ENCODE measurements around the gene ABHD1. TPM values are rescaled to one million over a fixed set of nuclear protein-coding genes. Genes with fewer than 3 reads are reported as not detected.

ABHD1 gene
- total RNA-seq, 1 donor from 2014 or later, result not detected

GRCh38 chr2:27088634-27089033 is 35.0 kb upstream of the ABHD1 start:
- Histone ChIP-seq H3K36me3 (no peaks in the 10 kb centered on the region), H3K27me3 (no peaks in the 10 kb centered on the region), H3K9me3 (no peaks in the 10 kb centered on the region), H3K27ac (no peak overlapping the region), H3K4me3 (no peak overlapping the region), H3K4me1 (peaks cover 4 to 18% of the 10 kb centered on the region in 2 donors)
- no peak for DNase-seq (ENCODE audit: low spot score in 2 of 2)
- TF ChIP-seq CTCF (IDR thresholded peaks at IDR 0.05), result no peak
- intact Hi-C loops (cut with DNase I), result loop anchor here (5.0 kb wide), 1 partner anchor 44 kb away; the partner anchor contains the start of gene PREB

DNA sequence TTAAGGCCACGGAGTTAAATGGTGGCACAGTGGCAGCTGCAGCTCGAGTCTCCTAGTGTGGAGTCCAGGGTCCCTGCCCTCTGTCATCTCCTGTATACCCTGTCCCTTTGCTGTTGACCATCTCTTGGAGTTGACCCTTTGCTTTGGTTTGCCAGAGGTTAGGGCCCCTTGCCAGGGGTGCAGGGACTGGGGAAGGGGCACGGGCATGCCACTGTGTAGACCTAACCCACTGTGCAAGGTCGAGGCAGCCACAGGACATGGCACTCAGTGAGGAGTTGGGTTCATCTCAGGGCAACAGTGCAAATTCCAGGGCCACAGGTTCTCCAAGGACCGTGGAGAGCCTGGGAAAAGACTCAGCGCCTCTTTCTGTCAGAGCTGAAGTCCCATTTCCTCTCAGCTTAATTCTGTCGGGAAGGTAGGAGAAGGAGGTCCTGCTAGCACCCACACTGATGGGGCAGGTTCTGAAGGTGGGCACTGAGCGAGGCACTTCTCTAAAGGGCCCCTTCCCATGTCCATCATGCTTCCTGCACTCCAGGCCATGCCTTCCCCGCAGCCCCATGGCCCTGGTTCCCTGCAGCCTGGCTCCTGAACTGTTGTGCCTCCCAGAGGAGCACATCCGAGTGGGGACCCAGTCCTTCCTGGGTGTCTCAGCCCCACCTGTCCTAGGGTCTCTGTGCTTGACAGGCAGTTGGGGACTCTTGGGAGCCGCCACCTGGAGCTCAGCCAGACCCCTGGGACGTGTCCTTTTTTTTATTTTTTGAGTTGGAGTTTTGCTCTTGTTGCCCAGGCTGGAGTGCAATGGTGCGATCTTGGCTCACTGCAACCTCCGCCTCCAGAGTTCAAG is 34.3 kb upstream of the ABHD1 start:
- Histone ChIP-seq H3K4me3 (no peak overlapping the region), H3K4me1 (peaks cover 4 to 18% of the 10 kb centered on the region in 2 donors), H3K27me3 (no peaks in the 10 kb centered on the region), H3K27ac (no peak overlapping the region), H3K36me3 (no peaks in the 10 kb centered on the region), H3K9me3 (no peaks in the 10 kb centered on the region)
- no peak for DNase-seq (ENCODE audit: low spot score in 2 of 2)
- no peak for TF ChIP-seq CTCF (IDR thresholded peaks at IDR 0.05)
- intact Hi-C loops (cut with DNase I), result loop anchor here (5.0 kb wide), 1 partner anchor 43 kb away; the partner anchor contains the start of gene PREB

DNA sequence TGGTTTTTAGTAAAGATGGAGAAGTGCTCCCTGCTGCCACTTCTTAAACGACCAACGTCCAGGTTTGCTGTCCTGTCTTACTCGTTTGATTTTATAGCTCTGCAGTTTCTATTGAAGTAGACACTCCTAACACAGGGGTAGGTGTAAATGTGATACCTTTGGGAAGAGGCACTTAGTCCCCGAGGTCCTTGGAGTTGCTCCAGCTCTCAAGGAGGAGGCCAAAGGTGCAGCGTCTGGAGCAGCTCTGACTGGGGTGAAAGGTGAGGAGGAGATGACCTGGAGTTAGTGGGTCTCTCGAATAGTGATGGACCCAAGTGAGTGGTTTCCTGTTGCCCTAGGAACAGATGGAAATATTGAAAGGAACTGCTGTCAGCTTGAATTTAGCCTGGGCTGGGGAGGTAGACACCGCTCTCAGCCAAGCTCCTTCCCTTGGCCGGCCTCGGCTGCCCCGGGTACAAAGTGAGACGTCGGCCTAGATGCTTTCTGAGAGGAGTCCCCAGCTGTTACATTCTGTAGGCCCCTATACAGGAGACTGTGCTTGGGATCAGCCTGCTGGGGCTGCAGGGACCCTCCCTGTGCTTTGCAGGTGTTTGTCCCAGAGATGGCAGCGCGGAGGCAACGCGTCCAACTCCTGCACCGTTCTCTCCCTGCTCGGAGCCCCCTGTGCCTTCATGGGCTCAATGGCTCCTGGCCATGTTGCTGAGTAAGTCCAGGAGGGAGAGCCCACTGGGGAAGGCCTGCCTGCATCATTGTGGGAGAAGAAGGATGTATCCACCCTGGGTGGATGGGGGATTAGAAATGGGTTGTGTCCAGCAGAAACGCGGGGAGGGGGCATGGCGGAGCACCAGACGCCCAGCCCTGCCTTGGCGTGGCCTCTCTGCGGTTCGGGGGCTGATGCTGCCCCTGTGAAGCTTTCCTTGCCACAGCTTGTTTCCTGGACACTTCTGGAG is 31.6 kb upstream of the ABHD1 start:
- no peaks in the 10 kb centered on the region for H3K9me3 ChIP-seq
- TF ChIP-seq CTCF (IDR thresholded peaks at IDR 0.05), result no peak
- H3K27ac ChIP-seq, result no peak overlapping the region
- no peaks in the 10 kb centered on the region for H3K27me3 ChIP-seq
- no peaks in the 10 kb centered on the region for H3K36me3 ChIP-seq
- H3K4me1 ChIP-seq, result peaks cover 4 to 14% of the 10 kb centered on the region in 2 donors
- no peak overlapping the region for H3K4me3 ChIP-seq
- DNase-seq (ENCODE audit: low spot score in 2 of 2), result no peak
- intact Hi-C loops (cut with DNase I), result no loop called here

- H3K27me3 ChIP-seq, result no peaks in the 10 kb centered on the region
- no peak overlapping the region for H3K27ac ChIP-seq
- H3K9me3 ChIP-seq, result no peaks in the 10 kb centered on the region
- peaks cover 4 to 10% of the 10 kb centered on the region in 2 donors for H3K4me1 ChIP-seq
- intact Hi-C loops (cut with DNase I), result no loop called here
- TF ChIP-seq CTCF (IDR thresholded peaks at IDR 0.05), result no peak
- no peak for DNase-seq (ENCODE audit: low spot score in 2 of 2)
- H3K36me3 ChIP-seq, result no peaks in the 10 kb centered on the region
- no peak overlapping the region for H3K4me3 ChIP-seq
Observed at GRCh38 chr2:27092696-27093429, 30.8 kb upstream of the ABHD1 start.
